SU-DHL-6 (cell line): Measurements from ENCODE around the gene ARHGEF39.
A peak's percentile ranks its signal among the peaks of the same experiment; 100 is the strongest.

ENCODE experiments used
- H2AFZ ChIP-seq: fragments of 200-600 bp; sonication (generic); 2 replicates; pipeline ENCODE4 v1.6.1; 2014; ENCODE audit warnings: low read depth, mild to moderate bottlenecking, moderate library complexity, mixed read lengths, antibody characterized with exemption, low read length; ENCODE audit not compliant: severe bottlenecking
- H3F3A ChIP-seq: fragments of 200-600 bp; shearing (Covaris generic); 2 replicates; pipeline ENCODE4 v1.6.0; 2016; ENCODE audit warnings: antibody characterized with exemption, mild to moderate bottlenecking; ENCODE audit not compliant: insufficient read depth
- H3K27ac ChIP-seq: fragments of 200-600 bp; sonication (generic); 2 replicates; pipeline ENCODE4 v1.5.1; 2016; ENCODE audit warnings: low read depth, mild to moderate bottlenecking, low read length, moderate library complexity, mixed read lengths
- H3K27me3 ChIP-seq: fragments of 200-600 bp; sonication (generic), shearing (Covaris generic); 2 replicates; pipeline ENCODE4 v1.6.0; 2014; ENCODE audit warnings: mild to moderate bottlenecking, low read length
- H3K36me3 ChIP-seq: fragments of 200-600 bp; sonication (generic); 2 replicates; pipeline ENCODE4 v1.6.1; 2014; ENCODE audit warnings: mild to moderate bottlenecking, low read length, mixed read lengths
- H3K4me2 ChIP-seq: fragments of 300-600, 200-600 bp; shearing (Covaris generic), sonication (generic); 2 replicates; pipeline ENCODE4 v1.6.0; 2014; ENCODE audit warnings: low read length, low read depth, mild to moderate bottlenecking; ENCODE audit not compliant: poor library complexity, severe bottlenecking
- H3K4me3 ChIP-seq: fragments of 200-600 bp; sonication (generic); 2 replicates; pipeline ENCODE4 v1.5.1; 2014; ENCODE audit warnings: antibody characterized with exemption, low read length, mild to moderate bottlenecking, mixed read lengths; ENCODE audit not compliant: insufficient read depth, poor library complexity, severe bottlenecking
- H3K79me2 ChIP-seq: fragments of 200-600 bp; sonication (generic); 2 replicates; pipeline ENCODE4 v1.6.1; 2014; ENCODE audit warnings: mild to moderate bottlenecking, low read length, moderate library complexity; ENCODE audit not compliant: insufficient read depth
- H3K9ac ChIP-seq: fragments of 200-600 bp; sonication (generic); 2 replicates; pipeline ENCODE4 v1.7.0; 2014; ENCODE audit warnings: mild to moderate bottlenecking, low read length
- H3K9me2 ChIP-seq: fragments of 200-600 bp; sonication (generic); replicated peaks from 2 replicates; pipeline ENCODE4 v1.6.1; 2014; ENCODE audit warnings: low read length; ENCODE audit not compliant: insufficient read depth
- H3K9me3 ChIP-seq: fragments of 200-600 bp; sonication (generic); 2 replicates; pipeline ENCODE4 v1.6.1; 2014; ENCODE audit warnings: low read length, mixed read lengths; ENCODE audit not compliant: insufficient read depth
- H4K20me1 ChIP-seq: fragments of 200-600 bp; sonication (generic); 2 replicates; pipeline ENCODE4 v1.6.1; 2014; ENCODE audit warnings: low read depth, mild to moderate bottlenecking, antibody characterized with exemption, low read length, moderate library complexity, mixed read lengths
- CTCF ChIP-seq: fragments of 200-600 bp; sonication (generic); IDR thresholded peaks from one replicate; pipeline ENCODE4 v1.5.1; 2017; ENCODE audit warnings: antibody characterized with exemption, mild to moderate bottlenecking, low read length, moderate library complexity; ENCODE audit not compliant: insufficient read depth, poor library complexity, severe bottlenecking
- EZH2phosphoT487 ChIP-seq: fragments of 200-600 bp; sonication (generic), shearing (Covaris generic); conservative IDR thresholded peaks from 2 replicates; pipeline ENCODE4 v1.6.1; 2018; ENCODE audit warnings: mild to moderate bottlenecking, antibody characterized with exemption, low read length, moderate library complexity, mixed read lengths

Gene ARHGEF39

GRCh38 chr9:35666549-35666948 is 1.6 kb upstream of the ARHGEF39 start:
- Histone ChIP-seq H3K9me3 (no peaks in the 10 kb centered on the region), H3K27ac (no peak overlapping the region), H3K79me2 (0 out of 2 replicates have a peak, but pooled peaks cover 8% of the 10 kb centered on the region), H3K9ac (no peak overlapping the region), H3K9me2 (no peaks in the 10 kb centered on the region), H4K20me1 (no peaks in the 10 kb centered on the region), H3F3A (peaks cover 34% of the 10 kb centered on the region), H3K27me3 (no peaks in the 10 kb centered on the region), H3K36me3 (no peaks in the 10 kb centered on the region), H3K4me3 (no peak overlapping the region), H2AFZ (no peak overlapping the region), H3K4me2 (no peak overlapping the region)
- TF ChIP-seq CTCF, result no peak
- no peak for TF ChIP-seq EZH2phosphoT487

GRCh38 chr9:35666045-35666444 is 1.1 kb upstream of the ARHGEF39 start:
- Histone ChIP-seq H3K79me2 (0 out of 2 replicates have a peak, but pooled peaks cover 8% of the 10 kb centered on the region), H3K4me3 (no peak overlapping the region), H3K36me3 (no peaks in the 10 kb centered on the region), H3K27ac (no peak overlapping the region), H3K4me2 (peak overlapping the region; percentile 70), H3K9me2 (no peaks in the 10 kb centered on the region), H4K20me1 (no peaks in the 10 kb centered on the region), H3K9me3 (no peaks in the 10 kb centered on the region), H2AFZ (no peak overlapping the region), H3K27me3 (no peaks in the 10 kb centered on the region), H3K9ac (no peak overlapping the region), H3F3A (peaks cover 37% of the 10 kb centered on the region)
- TF ChIP-seq CTCF (no peak), EZH2phosphoT487 (no peak)

- Histone ChIP-seq H3K27me3 (no peaks in the 10 kb centered on the region), H3F3A (peaks cover 41% of the 10 kb centered on the region), H3K9ac (peak overlapping the region; percentile 80), H3K9me3 (no peaks in the 10 kb centered on the region), H3K36me3 (no peaks in the 10 kb centered on the region), H2AFZ (peak overlapping the region; percentile 79), H3K27ac (peak overlapping the region; percentile 86), H3K79me2 (0 out of 2 replicates have a peak, but pooled peaks cover 8% of the 10 kb centered on the region), H3K4me2 (peak overlapping the region; percentile 70), H3K9me2 (no peaks in the 10 kb centered on the region), H3K4me3 (peak overlapping the region; percentile 64), H4K20me1 (no peaks in the 10 kb centered on the region)
- no peak for TF ChIP-seq EZH2phosphoT487
- TF ChIP-seq CTCF, result no peak
These were observed 450 bp upstream of the ARHGEF39 start for GRCh38 chr9:35665471-35665818.
